K562 (cell line): ENCODE measurements around the gene OLFML2A. TPM values are rescaled to one million over a fixed set of nuclear protein-coding genes. Genes with fewer than 3 reads are reported as not detected.

Source experiments
- ARID2 ChIP-seq: fragments of 450-650 bp; IDR thresholded peaks from 2 replicates; pipeline ENCODE4 v1.6.1; 2017; ENCODE audit warnings: antibody characterized with exemption, mild to moderate bottlenecking
- ARID4B ChIP-seq: sonication (generic); formaldehyde crosslinking; IDR thresholded peaks from 2 replicates; pipeline ENCODE4 v1.8.0; 2022; ENCODE audit warnings: mild to moderate bottlenecking, missing genetic modification reagents
- C11orf30 ChIP-seq: fragments of 450-650 bp; IDR thresholded peaks from 2 replicates; pipeline ENCODE4 v1.6.1; 2016; ENCODE audit warnings: low read depth, mild to moderate bottlenecking
- DMBX1 ChIP-seq: fragments of 250-450 bp; sonication (Bioruptor Pico); IDR thresholded peaks from 2 replicates; pipeline ENCODE4 v1.8.0; 2022; ENCODE audit warnings: inconsistent platforms, mild to moderate bottlenecking, moderate library complexity, borderline replicate concordance
- MAFG ChIP-seq: fragments of 450-650 bp; conservative IDR thresholded peaks from 2 replicates; pipeline ENCODE4 v1.6.1; 2016; ENCODE audit warnings: missing genetic modification characterization, missing compliant biosample characterization
- MLX ChIP-seq, 2 experiments: fragments of 450-650 bp in 1 of 2; sonication (generic) in 1 of 2; formaldehyde crosslinking; conservative IDR thresholded peaks; 2 replicates each; pipeline versions ENCODE4 v1.4.0 to v1.8.1; 2020 to 2022; ENCODE audit warnings: mild to moderate bottlenecking in 1 of 2, missing genetic modification reagents in 1 of 2
- NCOA1 ChIP-seq: fragments of 450-650 bp; IDR thresholded peaks from 2 replicates; pipeline ENCODE4 v1.6.1; 2016; ENCODE audit warnings: low read depth
- PTBP1 ChIP-seq: fragments of 200-400 bp; formaldehyde crosslinking; IDR thresholded peaks from 2 replicates; pipeline ENCODE4 v1.6.1; 2017; ENCODE audit warnings: low read depth, low read length
- PYGO2 ChIP-seq: fragments of 450-650 bp; IDR thresholded peaks from 2 replicates; pipeline ENCODE4 v1.6.1; 2016; ENCODE audit warnings: mild to moderate bottlenecking, missing genetic modification characterization, moderate library complexity, missing compliant biosample characterization
- RB1 ChIP-seq: fragments of 450-650 bp; IDR thresholded peaks from 2 replicates; pipeline ENCODE4 v1.6.1; 2017; ENCODE audit warnings: low read depth, mild to moderate bottlenecking
- RBFOX2 ChIP-seq: fragments of 200-400 bp; formaldehyde crosslinking; IDR thresholded peaks from 2 replicates; pipeline ENCODE4 v1.6.1; 2017; ENCODE audit warnings: low read depth, mild to moderate bottlenecking, low read length, moderate library complexity
- RCOR1 ChIP-seq, 2 experiments: IDR thresholded peaks; 2 replicates each; pipeline ENCODE4 v1.6.1; 2012; ENCODE audit warnings: low read depth in 2 of 2, low read length in 2 of 2, borderline replicate concordance in 1 of 2, improper control_type of control experiment in 1 of 2
- RNF219 ChIP-seq: fragments of 250-450 bp; sonication (Bioruptor Pico); IDR thresholded peaks from 2 replicates; pipeline ENCODE4 v1.5.0; 2022; ENCODE audit warnings: mild to moderate bottlenecking
- SAFB ChIP-seq: fragments of 200-400 bp; formaldehyde crosslinking; IDR thresholded peaks from 2 replicates; pipeline ENCODE4 v1.6.1; 2017; ENCODE audit warnings: low read depth, low read length, borderline replicate concordance
- TEAD2 ChIP-seq: fragments of 450-650 bp; IDR thresholded peaks from 2 replicates; pipeline ENCODE4 v1.6.1; 2016; ENCODE audit warnings: missing genetic modification characterization, control low read depth, missing compliant biosample characterization
- ZNF778 ChIP-seq: fragments of 450-650 bp; formaldehyde crosslinking; IDR thresholded peaks from 2 replicates; pipeline ENCODE4 v1.4.0; 2020; ENCODE audit warnings: mild to moderate bottlenecking, moderate library complexity
- ZZZ3 ChIP-seq: fragments of 450-650 bp; IDR thresholded peaks from 2 replicates; pipeline ENCODE4 v1.6.1; 2016; ENCODE audit warnings: antibody characterized with exemption, mild to moderate bottlenecking, moderate library complexity
- polyA plus RNA-seq, 8 experiments: library from polyadenylated mRNA; depleted of rRNA in 4 of 8; stranded (reverse) in 5 of 8; unstranded in 3 of 8; fragments of >200 nt; fragmentation: Nextera tagmentation in 2 of 8; fragmentation: Illumina TruSeq in 1 of 8; extraction: Ambion mirVana in 2 of 8; extraction: Trizol in 1 of 8; gene quantifications; 2 replicates each; pipeline versions ENCODE4 v1.2.1 to v1.2.3, GENCODE V29; 2011 to 2014; ENCODE audit warnings: inconsistent platforms in 1 of 8, missing spikeins in 1 of 8
- total RNA-seq, 7 experiments: library from RNA; depleted of rRNA in 6 of 7; stranded (reverse); fragments of >200 nt in 6 of 7; fragmentation: Illumina TruSeq in 2 of 7; extraction: Trizol in 2 of 7; gene quantifications; 2 replicates each; pipeline versions ENCODE4 v1.2.1 to v1.2.3, GENCODE V29; 2011 to 2021; ENCODE audit warnings: low replicate concordance in 1 of 7
- TF ChIP-seq, protein P1 (sequence below): IDR thresholded peaks from 2 replicates; pipeline ENCODE4 v1.6.1; 2011; ENCODE audit not compliant: insufficient read length; ENCODE audit errors: extremely low read depth
- TF ChIP-seq, protein P2 (sequence below): fragments of 250-450 bp; sonication (Bioruptor Pico); IDR thresholded peaks from 2 replicates; pipeline ENCODE4 v1.6.1; 2021; ENCODE audit warnings: mild to moderate bottlenecking

The OLFML2A gene
- total and polyA plus RNA-seq, 9 of the 15 experiments (the other 6 are each of a cell fraction or from before 2014, with no cell fraction given), result 0.16 TPM; not detected in 8

DNA sequence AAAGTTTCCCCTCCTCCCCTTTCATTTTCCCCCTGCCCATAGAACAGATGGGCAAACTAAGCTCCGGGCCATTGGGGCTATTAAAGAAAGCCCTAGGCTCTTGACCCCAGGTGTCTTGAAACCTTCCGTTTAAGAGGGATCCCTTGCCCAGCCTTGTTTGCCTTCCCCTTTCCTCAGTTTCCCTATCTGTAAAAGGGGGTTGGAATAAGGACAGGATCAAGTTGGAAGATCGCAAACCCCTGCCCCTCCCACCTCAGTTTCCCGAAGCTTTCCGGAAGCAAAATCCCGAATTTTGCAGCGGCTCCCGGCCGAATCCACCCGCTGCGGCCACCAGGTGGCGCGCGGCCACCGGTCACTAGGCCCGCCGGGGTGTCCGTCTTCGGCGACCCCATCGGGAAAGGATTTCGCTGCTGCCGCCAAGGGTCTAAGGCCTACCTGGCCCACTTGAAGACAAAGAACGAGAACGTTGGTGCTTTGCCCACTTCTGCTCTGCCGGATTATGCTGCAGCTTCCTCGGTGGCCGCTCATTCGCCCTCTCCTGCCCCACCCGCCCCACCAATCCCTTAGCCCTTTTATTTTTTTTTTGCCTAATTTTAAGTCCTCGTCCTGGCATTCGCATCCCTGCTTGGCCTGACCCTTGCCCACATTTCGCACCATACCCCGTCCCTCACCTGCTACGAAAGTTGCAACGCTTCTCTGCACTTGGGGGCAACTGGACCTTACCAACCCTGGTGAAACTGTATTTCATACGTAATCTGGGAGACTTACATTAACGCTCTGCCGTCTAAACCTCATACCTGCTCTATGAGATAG lies 4.9 kb upstream of the OLFML2A start (continued):
- TF ChIP-seq ZNF778 (CRISPR knock-in tag) (no peak), RCOR1 (IDR thresholded peaks at IDR 0.05; ENCODE audit: borderline replicate concordance in 1 of 2, low read depth in 2 of 2, low read length in 2 of 2) (peak; percentile 62 to 67; a peak in 2 of 4 replicates), NCOA1 (0 out of 2 replicates have a peak, but pooled peaks have one; percentile 1), SAFB (no peak), RBFOX2 (no peak), MLX (CRISPR knock-in tag; conservative IDR thresholded peaks at IDR 0.05) (no peak), PYGO2 (tag) (0 out of 2 replicates have a peak, but pooled peaks have one; percentile 39), RNF219 (CRISPR knock-in tag) (no peak), ARID2 (peak; percentile 61; the same call in 1 of the 2 replicates), PTBP1 (0 out of 2 replicates have a peak, but pooled peaks have one; percentile 74), ZZZ3 (no peak), MAFG (no peak), ARID4B (no peak), TEAD2 (tag) (no peak), DMBX1 (CRISPR knock-in tag) (no peak), C11orf30 (no peak), RB1 (peak; percentile 66; the same call in 1 of the 2 replicates)
- TF ChIP-seq, protein P1, sequence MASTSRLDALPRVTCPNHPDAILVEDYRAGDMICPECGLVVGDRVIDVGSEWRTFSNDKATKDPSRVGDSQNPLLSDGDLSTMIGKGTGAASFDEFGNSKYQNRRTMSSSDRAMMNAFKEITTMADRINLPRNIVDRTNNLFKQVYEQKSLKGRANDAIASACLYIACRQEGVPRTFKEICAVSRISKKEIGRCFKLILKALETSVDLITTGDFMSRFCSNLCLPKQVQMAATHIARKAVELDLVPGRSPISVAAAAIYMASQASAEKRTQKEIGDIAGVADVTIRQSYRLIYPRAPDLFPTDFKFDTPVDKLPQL, result no peak
- TF ChIP-seq, protein P2, sequence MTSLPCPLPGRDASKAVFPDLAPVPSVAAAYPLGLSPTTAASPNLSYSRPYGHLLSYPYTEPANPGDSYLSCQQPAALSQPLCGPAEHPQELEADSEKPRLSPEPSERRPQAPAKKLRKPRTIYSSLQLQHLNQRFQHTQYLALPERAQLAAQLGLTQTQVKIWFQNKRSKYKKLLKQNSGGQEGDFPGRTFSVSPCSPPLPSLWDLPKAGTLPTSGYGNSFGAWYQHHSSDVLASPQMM (CRISPR knock-in tag), result no peak
